GM21515 (cell line): ENCODE measurements around the gene KIFAP3.
"Not testable (repeated sequence)": the region's sequence is repeated elsewhere in the genome, so short reads cannot be mapped to it uniquely, and the experiment has no call there.

Source experiments
- ATAC-seq: cut with Tn5 transposase; IDR thresholded peaks from one replicate; pipeline ENCODE4 v1.9.1; 2021; ENCODE audit not compliant: unreplicated experiment

Gene KIFAP3

DNA sequence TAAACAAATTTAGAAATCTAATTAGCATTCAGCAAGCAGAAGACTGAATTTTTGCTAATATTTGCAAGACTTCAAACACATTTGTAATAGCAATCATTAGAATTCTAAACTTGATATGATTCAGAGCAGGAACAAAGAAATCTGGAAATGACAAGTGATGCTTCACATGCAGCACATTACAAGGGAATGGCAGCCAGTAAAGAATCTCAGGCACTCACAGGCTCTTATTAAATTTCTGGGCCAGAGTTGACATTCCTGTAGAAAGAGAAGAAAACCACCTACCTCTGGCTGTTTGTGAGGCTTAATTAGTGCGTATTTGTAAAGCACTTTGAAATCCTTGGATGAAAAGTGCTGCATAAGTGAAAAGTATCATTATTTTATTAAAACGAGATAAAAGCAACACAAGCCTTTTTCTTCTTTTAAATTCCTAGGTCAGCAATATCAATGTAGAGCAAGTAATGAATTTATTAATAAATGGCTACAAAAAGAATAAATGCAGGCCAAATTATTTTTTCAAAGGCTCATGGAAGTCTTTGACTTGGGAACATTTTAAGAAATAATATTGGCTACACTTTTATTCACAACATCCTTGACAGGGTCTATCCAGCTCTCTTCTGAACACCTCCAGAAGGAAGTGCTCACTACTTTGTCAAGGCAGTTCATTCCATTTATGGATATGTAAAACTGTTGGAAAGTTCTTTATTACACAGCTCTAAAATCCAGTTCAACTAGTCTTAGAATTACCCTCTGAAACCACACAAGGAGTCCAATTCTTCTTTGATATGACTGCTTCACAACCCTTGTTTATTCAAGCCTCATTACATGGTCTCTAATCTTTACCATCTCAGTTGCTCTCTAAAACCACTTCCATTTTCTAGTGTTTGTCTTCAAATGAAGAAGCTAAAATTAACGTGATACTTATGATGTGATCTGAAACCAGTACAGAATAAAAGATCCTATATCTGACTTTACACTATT, 148.7 kb downstream of the KIFAP3 start:
- ATAC-seq, result no peak

- ATAC-seq, result no peak
Measured at GRCh38 chr1:169924829-169925228, 149.7 kb downstream of the KIFAP3 start.

DNA sequence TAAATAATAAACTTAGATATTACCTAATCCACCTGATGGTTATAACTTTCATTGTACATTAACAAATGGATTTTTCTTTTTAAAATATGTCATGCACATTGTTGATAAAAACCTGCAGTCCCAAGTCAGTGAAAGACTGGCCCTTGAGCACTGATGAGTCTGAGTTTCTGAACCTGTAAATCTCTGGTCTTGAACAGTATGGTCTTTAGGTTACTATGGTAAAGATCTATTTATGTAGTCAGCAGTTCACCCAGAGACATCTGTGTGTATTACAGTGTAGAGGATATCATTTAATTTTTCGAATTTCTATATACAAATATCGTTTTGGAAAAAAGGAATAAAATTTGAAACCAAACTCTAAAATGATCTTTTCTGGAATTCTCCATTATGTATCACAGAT, 150.4 kb downstream of the KIFAP3 start:
- ATAC-seq, result no peak

DNA sequence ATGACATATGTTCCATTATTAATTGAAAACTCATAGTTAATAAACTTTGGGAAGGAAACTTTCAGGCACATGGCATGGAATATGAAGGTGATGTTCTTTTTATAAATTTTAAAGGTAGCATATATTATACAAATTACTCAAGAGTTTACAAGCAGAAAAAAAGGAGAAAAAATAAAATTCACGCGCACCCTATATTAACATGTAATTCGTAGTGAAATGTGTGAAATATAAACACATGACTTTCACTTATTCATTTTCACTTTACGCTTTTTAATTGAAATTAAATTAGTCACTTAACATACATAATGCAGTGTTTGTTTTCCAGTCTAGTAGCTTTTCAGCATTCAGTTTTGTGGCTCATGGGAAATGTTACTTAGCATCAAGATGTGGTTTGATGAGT, 153.4 kb downstream of the KIFAP3 start:
- no peak for ATAC-seq

DNA sequence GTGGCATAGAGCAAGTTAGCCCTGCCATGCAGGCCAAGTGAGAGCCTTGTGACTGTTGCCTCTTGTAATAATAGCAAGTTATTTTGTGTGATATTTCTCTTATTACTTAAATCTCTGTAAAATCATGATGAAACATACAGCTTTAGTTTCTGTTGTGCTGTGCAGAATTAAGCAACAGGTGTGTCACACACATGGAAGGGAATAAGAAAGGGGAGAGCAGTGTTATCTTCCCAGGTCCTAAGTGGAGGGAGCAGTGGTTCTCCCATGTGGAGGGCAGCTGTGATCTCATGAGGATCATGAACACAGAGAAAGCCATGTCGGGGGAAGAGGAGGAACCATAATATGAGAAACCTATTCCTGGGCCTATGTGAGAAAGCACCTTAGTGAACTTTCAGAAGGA, 155.6 kb downstream of the KIFAP3 start:
- no peak for ATAC-seq

GRCh38 chr1:169918220-169918619, 156.3 kb downstream of the KIFAP3 start:
- not testable (repeated sequence) for ATAC-seq

GRCh38 chr1:169915150-169915549, 159.3 kb downstream of the KIFAP3 start:
- ATAC-seq, result no peak

- no peak for ATAC-seq
Measured at GRCh38 chr1:169914531-169914930, 160.0 kb downstream of the KIFAP3 start.

GRCh38 chr1:169909499-169909898, 165.0 kb downstream of the KIFAP3 start:
- no peak for ATAC-seq

DNA sequence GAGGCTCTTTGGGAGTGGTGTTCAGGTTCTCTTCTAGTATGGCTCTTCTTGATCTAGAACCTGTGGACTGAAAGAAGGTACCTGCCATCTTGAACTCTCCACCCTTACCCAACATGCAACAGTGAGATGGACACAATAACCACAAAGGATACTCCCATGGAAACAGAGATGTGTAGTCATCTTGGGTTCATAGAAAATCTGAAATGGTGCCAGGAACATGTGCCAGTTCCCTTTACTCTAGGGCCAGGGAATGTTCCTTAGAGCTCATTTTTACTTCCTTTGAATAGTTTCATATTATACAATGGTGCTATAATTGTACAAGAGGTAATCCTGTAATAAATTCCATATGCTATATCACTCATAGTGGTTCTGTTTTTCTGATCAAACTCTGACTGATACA, 167.6 kb downstream of the KIFAP3 start:
- no peak for ATAC-seq

GRCh38 chr1:169904834-169905233, 169.7 kb downstream of the KIFAP3 start:
- no peak for ATAC-seq

DNA sequence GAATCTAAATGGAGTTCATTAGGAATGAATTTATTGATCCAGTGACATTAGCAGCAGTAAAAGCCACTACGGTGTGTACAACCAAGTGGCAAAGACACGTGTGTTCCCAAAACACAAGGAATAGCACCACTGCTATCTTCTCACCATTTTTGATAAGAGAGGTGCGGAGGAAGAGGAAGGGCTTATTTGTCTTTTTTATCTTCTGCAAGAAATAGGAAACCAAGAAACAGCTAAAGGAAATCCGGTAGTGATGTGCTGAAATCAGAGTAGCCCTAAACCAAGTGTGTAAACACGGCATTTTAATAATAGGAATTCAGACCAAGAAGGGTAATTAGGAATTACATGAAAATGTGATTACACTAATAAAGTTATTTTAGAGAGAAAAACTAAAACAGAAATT, 171.7 kb downstream of the KIFAP3 start:
- no peak for ATAC-seq

DNA sequence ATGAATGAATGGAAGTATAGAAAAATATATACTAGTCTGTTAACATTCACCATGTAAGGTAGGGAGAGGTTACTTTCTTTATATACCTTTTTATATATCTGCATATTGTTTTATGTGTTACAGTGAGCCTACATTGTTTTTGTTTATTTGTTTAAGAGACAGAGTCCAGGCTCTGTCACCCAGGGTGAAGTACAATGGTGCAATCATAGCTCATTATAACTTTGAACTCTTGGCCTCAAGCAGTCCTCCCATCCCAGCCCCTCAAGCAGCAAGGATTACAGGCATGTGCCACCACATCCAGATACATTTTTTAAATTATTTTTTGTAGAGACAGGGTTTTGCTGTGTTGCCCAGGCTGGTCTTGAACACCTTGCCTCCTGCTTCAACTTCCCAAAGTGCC, 173.4 kb downstream of the KIFAP3 start:
- ATAC-seq, result no peak

- no peak for ATAC-seq
Measured at GRCh38 chr1:169900571-169900970, 173.9 kb downstream of the KIFAP3 start.

- no peak for ATAC-seq
Measured at GRCh38 chr1:169899519-169900217, 174.8 kb downstream of the KIFAP3 start.

DNA sequence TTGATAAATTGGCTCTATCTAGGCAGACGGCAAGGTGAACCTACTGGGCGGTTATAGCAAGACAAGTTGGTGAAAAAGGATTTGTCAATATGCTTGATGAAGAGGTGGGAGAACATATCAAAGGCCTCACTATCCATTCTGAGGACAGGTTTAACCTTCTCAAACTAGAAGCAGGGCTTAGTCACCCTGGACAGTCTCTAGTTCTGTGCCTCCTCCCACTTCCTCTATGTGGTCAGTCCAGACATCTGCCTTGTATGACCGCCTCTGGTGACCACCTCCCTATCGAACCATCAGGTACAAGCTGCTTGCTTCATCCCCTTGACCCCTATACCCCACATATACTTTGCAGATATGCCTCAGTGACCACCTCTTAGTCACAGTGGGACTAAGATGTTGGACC, 178.5 kb downstream of the KIFAP3 start:
- ATAC-seq, result no peak

- ATAC-seq, result no peak
Measured at GRCh38 chr1:169894424-169895145, 179.9 kb downstream of the KIFAP3 start.

DNA sequence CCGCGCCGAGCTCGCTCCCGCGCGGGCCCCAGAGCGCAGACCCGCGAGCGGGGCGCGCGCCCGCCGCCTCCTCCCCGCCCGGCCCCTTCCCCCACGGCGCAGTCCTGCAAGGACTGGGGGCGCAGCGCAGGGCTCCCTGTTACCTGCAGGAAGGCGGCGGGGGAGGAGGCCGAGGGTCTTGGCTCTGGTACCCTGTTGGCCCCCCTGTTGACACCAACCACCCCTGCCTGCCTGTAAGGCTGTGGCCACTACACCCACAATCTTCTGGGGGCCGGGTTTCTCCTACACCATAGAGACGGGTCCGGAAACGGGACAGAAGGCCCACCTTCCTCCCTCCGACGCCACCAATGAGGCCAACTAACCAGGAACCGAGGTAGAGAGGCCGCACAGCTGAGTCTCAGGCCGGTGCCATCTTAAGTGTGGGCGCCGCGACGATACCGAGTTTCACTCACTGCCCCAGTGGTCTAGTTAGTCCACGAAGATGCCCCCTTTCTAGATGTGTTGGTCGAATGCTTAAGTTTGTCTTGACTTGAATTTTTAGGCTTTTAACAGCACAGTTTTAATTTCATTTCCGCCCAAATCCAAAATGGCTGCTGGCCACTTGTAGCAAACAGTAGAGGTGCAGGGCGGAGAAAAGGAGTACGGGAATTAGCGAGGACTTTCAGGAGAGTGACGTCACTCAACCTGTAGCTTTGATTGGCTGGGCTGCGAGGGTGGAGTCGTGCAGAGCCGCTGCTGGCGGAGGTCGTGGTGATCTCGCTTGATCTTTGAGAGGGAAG, 180.7 kb downstream of the KIFAP3 start, which contains the start of gene SCYL3:
TSS of gene SCYL3 (minus strand) at position 252 of the 779 bp plus-strand sequence. CDS start 5,056 bp downstream, outside the sequence.
- ATAC-seq, result peak; percentile 91

- no peak for ATAC-seq
Measured at GRCh38 chr1:169892927-169893644, 181.4 kb downstream of the KIFAP3 start.
